HepG2 (cell line): ENCODE measurements around the gene DGCR2.

Source experiments
- CTCF ChIP-seq: sonication (generic); formaldehyde crosslinking; IDR thresholded peaks from 2 replicates; pipeline ENCODE4 v1.5.0; 2020; ENCODE audit warnings: mild to moderate bottlenecking, missing genetic modification reagents, moderate library complexity
- HNF1A ChIP-seq, 2 experiments: sonication (generic) in 1 of 2; formaldehyde crosslinking in 1 of 2; IDR thresholded peaks; 2 replicates each; pipeline versions ENCODE4 v1.4.0 to v1.6.1; 2016 to 2020; ENCODE audit warnings: borderline replicate concordance in 1 of 2, low read depth in 1 of 2, mild to moderate bottlenecking in 1 of 2, missing genetic modification reagents in 1 of 2
- HNRNPL ChIP-seq: fragments of 200-400 bp; formaldehyde crosslinking; IDR thresholded peaks from 2 replicates; pipeline ENCODE4 v1.6.1; 2017; ENCODE audit warnings: mild to moderate bottlenecking, low read depth, low read length
- POLR2AphosphoS5 ChIP-seq: IDR thresholded peaks from 2 replicates; pipeline ENCODE4 v1.6.1; 2012; ENCODE audit warnings: low read depth, low read length
- REST ChIP-seq, 2 experiments: IDR thresholded peaks; 2 replicates each; pipeline ENCODE4 v1.6.1; 2011 to 2012; ENCODE audit warnings: low read length in 2 of 2, borderline replicate concordance in 1 of 2, low read depth in 1 of 2, mild to moderate bottlenecking in 1 of 2, moderate library complexity in 1 of 2
- RXRA ChIP-seq: sonication (generic); formaldehyde crosslinking; IDR thresholded peaks from 2 replicates; pipeline ENCODE4 v1.5.1; 2020; ENCODE audit warnings: missing genetic modification reagents
- TBP ChIP-seq: sonication (generic); formaldehyde crosslinking; IDR thresholded peaks from 2 replicates; pipeline ENCODE4 v1.5.0; 2020; ENCODE audit warnings: missing genetic modification reagents
- TCF7L2 ChIP-seq: IDR thresholded peaks from 2 replicates; pipeline ENCODE4 v1.6.1; 2011; ENCODE audit warnings: mild to moderate bottlenecking, low read depth, low read length, moderate library complexity
- ZBTB46 ChIP-seq: sonication (generic); formaldehyde crosslinking; IDR thresholded peaks from 2 replicates; pipeline ENCODE4 v1.4.0; 2020; ENCODE audit warnings: mild to moderate bottlenecking, missing genetic modification reagents, borderline replicate concordance
- ZNF629 ChIP-seq: sonication (generic); formaldehyde crosslinking; conservative IDR thresholded peaks from 2 replicates; pipeline ENCODE4 v1.5.0; 2020; ENCODE audit warnings: missing genetic modification reagents
- ZNF691 ChIP-seq: sonication (generic); formaldehyde crosslinking; IDR thresholded peaks from 2 replicates; pipeline ENCODE4 v1.4.0; 2020; ENCODE audit warnings: missing genetic modification reagents, low read depth, mild to moderate bottlenecking, borderline replicate concordance
- ZSCAN12 ChIP-seq: sonication (generic); formaldehyde crosslinking; IDR thresholded peaks from 2 replicates; pipeline ENCODE4 v1.9.0; 2021; ENCODE audit warnings: mild to moderate bottlenecking, missing genetic modification reagents

GRCh38 chr22:19105456-19105855, 16.8 kb downstream of the DGCR2 start:
- TF ChIP-seq HNF1A (IDR thresholded peaks at IDR 0.05; ENCODE audit: low read depth) (no peak), HNF1A (CRISPR knock-in tag; IDR thresholded peaks at IDR 0.05; ENCODE audit: borderline replicate concordance) (no peak), RXRA (CRISPR knock-in tag) (no peak), ZSCAN12 (CRISPR knock-in tag) (no peak), ZNF629 (CRISPR knock-in tag) (no peak), TBP (no peak), ZBTB46 (CRISPR knock-in tag) (no peak), ZNF691 (CRISPR knock-in tag) (no peak), CTCF (CRISPR knock-in tag) (no peak), HNRNPL (no peak), POLR2AphosphoS5 (no peak), REST (IDR thresholded peaks at IDR 0.05; ENCODE audit: borderline replicate concordance in 1 of 2, low read depth in 1 of 2, low read length in 2 of 2) (no peak), TCF7L2 (no peak)
